Urothelium cell line (cell line): ENCODE results near the gene FCGR3A.
A peak's percentile ranks its signal among the peaks of the same experiment; 100 is the strongest.
"Not testable (repeated sequence)": the region's sequence is repeated elsewhere in the genome, so short reads cannot be mapped to it uniquely, and the experiment has no call there.

Experiments
- DNase-seq: peaks from one replicate; pipeline ENCODE4 v3.0.0; 2011; ENCODE audit warnings: low spot score, mixed read lengths
- FAIRE-seq: peaks from 2 replicates; lab custom pipeline; 2011; peaks lifted over from hg19 to GRCh38; lab: Jason Lieb, UNC

FCGR3A gene

GRCh38 chr1:161531986-161532643 is 17.5 kb downstream of the FCGR3A start:
- DNase-seq (no peak), FAIRE-seq (no peak)

- DNase-seq: peak; percentile 62
- not testable (repeated sequence) for FAIRE-seq
Measured at GRCh38 chr1:161530671-161531641, 18.7 kb downstream of the FCGR3A start.

DNA sequence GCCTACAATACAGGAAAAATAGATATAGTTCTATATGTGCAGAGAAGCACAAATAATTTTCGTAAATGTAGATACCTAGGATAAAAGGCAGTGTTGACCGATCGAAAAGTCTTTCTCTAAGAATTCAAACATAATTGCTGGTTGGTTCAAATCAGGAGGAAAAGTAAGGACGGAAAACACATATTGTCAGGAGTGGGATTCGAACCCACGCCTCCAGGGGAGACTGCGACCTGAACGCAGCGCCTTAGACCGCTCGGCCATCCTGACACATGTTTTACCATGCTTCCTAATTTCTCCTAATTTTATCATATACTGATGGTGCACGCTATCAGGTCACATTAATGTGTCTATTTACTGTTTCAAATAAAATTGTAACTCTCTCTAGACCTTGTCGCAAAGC is 19.5 kb downstream of the FCGR3A start:
- not testable (repeated sequence) for FAIRE-seq, DNase-seq

- FAIRE-seq, DNase-seq: not testable (repeated sequence)
Measured at GRCh38 chr1:161529463-161530104, 20.0 kb downstream of the FCGR3A start.

DNA sequence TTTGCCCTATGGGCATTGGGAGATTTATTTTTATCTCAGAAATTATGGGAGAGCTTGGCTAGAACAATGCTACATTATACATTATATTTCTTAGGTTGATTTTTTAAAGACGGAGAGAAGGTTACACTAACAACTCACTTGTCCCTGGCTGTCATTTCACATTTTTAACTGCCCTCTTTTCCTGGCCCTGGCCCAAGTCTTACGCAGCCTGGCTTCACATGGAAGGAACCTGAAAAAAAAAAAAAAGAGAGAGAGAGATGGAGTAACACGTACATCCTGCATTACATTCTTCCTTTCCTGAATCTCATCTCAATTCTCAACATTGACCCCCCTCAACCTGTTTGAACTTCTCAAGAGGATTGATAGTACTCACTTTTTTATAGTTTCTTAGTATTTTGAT is 21.1 kb downstream of the FCGR3A start:
- DNase-seq, FAIRE-seq: not testable (repeated sequence)

DNA sequence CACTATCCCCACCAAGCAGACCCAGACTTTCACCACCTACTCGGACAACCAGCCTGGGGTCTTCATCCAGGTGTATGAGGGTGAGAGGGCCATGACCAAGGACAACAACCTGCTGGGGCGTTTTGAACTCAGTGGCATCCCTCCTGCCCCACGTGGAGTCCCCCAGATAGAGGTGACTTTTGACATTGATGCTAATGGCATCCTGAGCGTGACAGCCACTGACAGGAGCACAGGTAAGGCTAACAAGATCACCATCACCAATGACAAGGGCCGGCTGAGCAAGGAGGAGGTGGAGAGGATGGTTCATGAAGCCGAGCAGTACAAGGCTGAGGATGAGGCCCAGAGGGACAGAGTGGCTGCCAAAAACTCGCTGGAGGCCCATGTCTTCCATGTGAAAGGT is 23.7 kb downstream of the FCGR3A start:
- not testable (repeated sequence) for FAIRE-seq, DNase-seq

- DNase-seq, FAIRE-seq: not testable (repeated sequence)
Measured at GRCh38 chr1:161525321-161525720, 24.3 kb downstream of the FCGR3A start.

DNA sequence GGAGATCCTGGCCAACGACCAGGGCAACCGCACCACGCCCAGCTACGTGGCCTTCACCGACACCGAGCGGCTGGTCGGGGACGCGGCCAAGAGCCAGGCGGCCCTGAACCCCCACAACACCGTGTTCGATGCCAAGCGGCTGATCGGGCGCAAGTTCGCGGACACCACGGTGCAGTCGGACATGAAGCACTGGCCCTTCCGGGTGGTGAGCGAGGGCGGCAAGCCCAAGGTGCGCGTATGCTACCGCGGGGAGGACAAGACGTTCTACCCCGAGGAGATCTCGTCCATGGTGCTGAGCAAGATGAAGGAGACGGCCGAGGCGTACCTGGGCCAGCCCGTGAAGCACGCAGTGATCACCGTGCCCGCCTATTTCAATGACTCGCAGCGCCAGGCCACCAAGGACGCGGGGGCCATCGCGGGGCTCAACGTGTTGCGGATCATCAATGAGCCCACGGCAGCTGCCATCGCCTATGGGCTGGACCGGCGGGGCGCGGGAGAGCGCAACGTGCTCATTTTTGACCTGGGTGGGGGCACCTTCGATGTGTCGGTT is 24.8 kb downstream of the FCGR3A start:
- FAIRE-seq, DNase-seq: not testable (repeated sequence)

- DNase-seq: peak; percentile 61
- not testable (repeated sequence) for FAIRE-seq
Measured at GRCh38 chr1:161523817-161524741, 25.5 kb downstream of the FCGR3A start, which contains the start of gene HSPA6. HSPA6 (plus strand) TSS chr1:161524540; CDS start chr1:161524659, 119 bp downstream.

- not testable (repeated sequence) for FAIRE-seq, DNase-seq
Measured at GRCh38 chr1:161523041-161523816, 26.4 kb downstream of the FCGR3A start.

GRCh38 chr1:161513953-161514352 is 35.7 kb downstream of the FCGR3A start:
- DNase-seq, FAIRE-seq: not testable (repeated sequence)

DNA sequence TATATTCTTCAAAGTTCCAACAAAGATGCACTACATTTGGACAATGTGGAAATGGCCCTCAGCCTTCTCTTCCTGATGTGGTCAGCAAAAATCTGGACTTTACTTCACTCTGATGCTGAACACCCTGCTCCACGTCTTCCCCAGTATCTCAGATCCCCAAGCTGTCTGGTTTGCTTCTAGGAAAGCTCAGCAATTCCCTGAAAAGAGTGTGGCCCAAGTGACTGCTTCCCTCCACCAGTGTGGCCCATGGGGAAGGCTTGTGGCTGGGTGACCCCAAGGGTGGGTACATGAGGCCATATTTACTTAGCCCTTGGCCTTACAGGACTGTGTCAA is 36.2 kb downstream of the FCGR3A start:
- not testable (repeated sequence) for DNase-seq, FAIRE-seq

- FAIRE-seq, DNase-seq: not testable (repeated sequence)
Measured at GRCh38 chr1:161512636-161513447, 36.8 kb downstream of the FCGR3A start.

DNA sequence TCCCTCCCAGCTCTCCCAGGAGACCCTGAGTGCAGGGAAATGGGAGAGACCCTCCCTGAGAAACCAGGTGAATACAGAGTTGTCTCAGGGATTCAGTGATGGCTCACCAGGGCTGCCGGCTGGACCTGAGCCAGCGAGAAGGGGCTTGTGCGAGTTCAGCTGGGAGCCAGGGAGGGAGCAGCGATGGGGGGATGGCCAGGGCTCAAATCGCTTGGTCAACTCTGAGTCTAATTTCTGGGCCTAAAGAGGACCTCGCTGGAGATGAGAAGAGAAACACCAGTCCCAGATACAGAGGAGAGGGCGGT is 37.9 kb downstream of the FCGR3A start:
- no peak for FAIRE-seq
- no peak for DNase-seq

GRCh38 chr1:161511018-161511755 is 38.4 kb downstream of the FCGR3A start:
- no peak for FAIRE-seq
- DNase-seq: no peak

DNA sequence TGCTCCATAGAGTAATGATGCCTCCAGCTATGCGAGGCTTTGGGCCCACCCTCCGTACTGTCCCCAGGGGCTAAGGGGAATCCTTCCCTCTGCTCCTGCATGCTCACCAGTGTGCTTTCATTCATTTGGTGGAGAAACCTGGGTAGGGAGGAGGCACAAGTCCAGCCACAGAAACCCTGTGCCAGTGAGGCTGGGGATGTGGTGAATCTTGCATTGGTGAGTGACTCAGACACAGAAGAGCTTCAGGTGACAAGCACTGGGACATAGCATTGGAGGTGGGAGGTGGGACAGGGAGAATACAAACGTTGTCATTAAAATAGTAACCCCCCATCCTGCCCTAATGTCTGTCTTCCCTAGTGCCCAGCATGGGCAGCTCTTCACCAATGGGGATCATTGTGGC is 39.1 kb downstream of the FCGR3A start:
- FAIRE-seq (no peak), DNase-seq (no peak)

GRCh38 chr1:161506336-161507223 is 43.0 kb downstream of the FCGR3A start:
- no peak for FAIRE-seq
- no peak for DNase-seq
